Ascending aorta (tissue), 2 donors: ENCODE measurements around the gene SERP2. TPM values are rescaled to one million over a fixed set of nuclear protein-coding genes. Genes with fewer than 3 reads are reported as not detected.

Experiments
- DNase-seq, 2 donors: peaks; one replicate each; pipeline ENCODE4 v3.0.0-alpha.2; 2019; ENCODE audit warnings: low spot score in 2 of 2
- H3K27ac ChIP-seq, 2 donors: fragments of 200-600 bp; sonication (generic); one replicate each; pipeline ENCODE4 v1.5.1; 2016 to 2017; ENCODE audit warnings: mild to moderate bottlenecking in 1 of 2
- H3K27me3 ChIP-seq: fragments of 200-600 bp; sonication (generic); one replicate; pipeline ENCODE4 v1.5.1; 2017
- H3K36me3 ChIP-seq, 2 donors: fragments of 200-600 bp; sonication (generic); one replicate each; pipeline ENCODE4 v1.5.1; 2016
- H3K4me1 ChIP-seq, 2 donors: fragments of 200-600 bp; sonication (generic); one replicate each; pipeline ENCODE4 v1.5.1; 2016 to 2017; ENCODE audit warnings: mild to moderate bottlenecking in 1 of 2
- H3K4me3 ChIP-seq, 2 donors: fragments of 200-600 bp; sonication (generic); one replicate each; pipeline ENCODE4 v1.5.1; 2016 to 2017; ENCODE audit warnings: mild to moderate bottlenecking in 1 of 2
- H3K9me3 ChIP-seq, 2 donors: fragments of 200-600 bp; sonication (generic); one replicate each; pipeline ENCODE4 v1.5.1; 2016
- intact Hi-C: fragments of 100-400 bp; cut with DNase I; formaldehyde crosslinking; loops from one replicate; pipeline ENCODE4 v1.15.1; 2023
- total RNA-seq: library from RNA; depleted of rRNA; stranded (reverse); fragments of >200 nt; gene quantifications from one replicate; pipeline ENCODE4 v1.1.0, GENCODE V29; 2016
- TF ChIP-seq, protein P1 (sequence below), 3 experiments: fragments of 200-600 bp in 2 of 3; fragments of 450-650 bp in 1 of 3; sonication (generic) in 2 of 3; IDR thresholded peaks; one replicate each; pipeline ENCODE4 v1.5.1; 2016 to 2019; ENCODE audit warnings: antibody characterized with exemption in 3 of 3, mild to moderate bottlenecking in 1 of 3, moderate library complexity in 1 of 3

SERP2 gene
- total RNA-seq, 1 donor from 2014 or later, result 0.85 TPM

DNA sequence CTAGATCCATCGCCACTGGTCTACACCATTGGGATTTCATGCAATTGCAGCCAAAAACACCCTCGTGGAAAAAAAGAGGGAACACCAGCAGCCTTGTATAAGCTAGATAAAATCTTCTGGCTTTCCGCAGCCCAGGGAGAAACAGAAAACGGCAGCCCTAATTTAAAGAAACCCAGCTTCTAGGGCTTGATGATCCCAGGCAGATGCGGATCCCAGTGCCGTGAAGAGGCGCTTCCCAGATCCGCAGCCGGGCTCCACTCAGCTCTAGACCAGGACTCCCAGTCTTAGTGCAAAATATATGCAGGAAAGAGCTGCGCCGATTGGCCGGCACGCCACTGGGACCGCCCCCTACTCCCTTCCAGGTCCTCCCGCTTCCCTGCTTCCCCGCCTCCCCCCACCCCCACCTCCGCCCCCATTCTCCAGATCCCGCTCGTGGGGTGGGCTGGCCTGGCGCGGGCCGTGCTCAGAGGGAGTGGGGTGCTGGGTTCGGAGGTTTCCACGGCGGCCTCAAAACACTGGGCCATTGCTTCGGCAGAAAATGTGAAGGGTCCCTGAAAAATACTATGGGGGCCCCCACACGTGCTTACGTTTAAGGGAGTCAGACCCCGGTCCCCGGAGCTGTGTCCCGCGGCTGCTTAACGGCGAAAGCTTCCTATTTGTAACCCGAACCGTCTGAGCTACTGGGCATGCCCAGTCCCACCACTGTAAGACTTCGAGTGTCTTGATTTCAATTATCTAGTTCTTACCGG, 63.1 kb downstream of the SERP2 start:
- H3K27ac ChIP-seq, result peak overlapping the region; percentile 83 to 92
- H3K4me3 ChIP-seq, result peak overlapping the region; percentile 67 to 80
- no peaks in the 10 kb centered on the region for H3K9me3 ChIP-seq
- no peaks in the 10 kb centered on the region for H3K27me3 ChIP-seq
- DNase-seq, result peak; percentile 78 to 96
- intact Hi-C loops, result loop anchor here (1.0 to 10.0 kb wide), 7 partner anchors 134 to 528 kb away; no protein-coding TSS in a partner anchor
- peaks cover 3 to 22% of the 10 kb centered on the region in 2 donors for H3K36me3 ChIP-seq
- TF ChIP-seq, protein P1, sequence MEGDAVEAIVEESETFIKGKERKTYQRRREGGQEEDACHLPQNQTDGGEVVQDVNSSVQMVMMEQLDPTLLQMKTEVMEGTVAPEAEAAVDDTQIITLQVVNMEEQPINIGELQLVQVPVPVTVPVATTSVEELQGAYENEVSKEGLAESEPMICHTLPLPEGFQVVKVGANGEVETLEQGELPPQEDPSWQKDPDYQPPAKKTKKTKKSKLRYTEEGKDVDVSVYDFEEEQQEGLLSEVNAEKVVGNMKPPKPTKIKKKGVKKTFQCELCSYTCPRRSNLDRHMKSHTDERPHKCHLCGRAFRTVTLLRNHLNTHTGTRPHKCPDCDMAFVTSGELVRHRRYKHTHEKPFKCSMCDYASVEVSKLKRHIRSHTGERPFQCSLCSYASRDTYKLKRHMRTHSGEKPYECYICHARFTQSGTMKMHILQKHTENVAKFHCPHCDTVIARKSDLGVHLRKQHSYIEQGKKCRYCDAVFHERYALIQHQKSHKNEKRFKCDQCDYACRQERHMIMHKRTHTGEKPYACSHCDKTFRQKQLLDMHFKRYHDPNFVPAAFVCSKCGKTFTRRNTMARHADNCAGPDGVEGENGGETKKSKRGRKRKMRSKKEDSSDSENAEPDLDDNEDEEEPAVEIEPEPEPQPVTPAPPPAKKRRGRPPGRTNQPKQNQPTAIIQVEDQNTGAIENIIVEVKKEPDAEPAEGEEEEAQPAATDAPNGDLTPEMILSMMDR (IDR thresholded peaks at IDR 0.05), result no peak
- peaks cover 0 to 16% of the 10 kb centered on the region in 2 donors for H3K4me1 ChIP-seq

DNA sequence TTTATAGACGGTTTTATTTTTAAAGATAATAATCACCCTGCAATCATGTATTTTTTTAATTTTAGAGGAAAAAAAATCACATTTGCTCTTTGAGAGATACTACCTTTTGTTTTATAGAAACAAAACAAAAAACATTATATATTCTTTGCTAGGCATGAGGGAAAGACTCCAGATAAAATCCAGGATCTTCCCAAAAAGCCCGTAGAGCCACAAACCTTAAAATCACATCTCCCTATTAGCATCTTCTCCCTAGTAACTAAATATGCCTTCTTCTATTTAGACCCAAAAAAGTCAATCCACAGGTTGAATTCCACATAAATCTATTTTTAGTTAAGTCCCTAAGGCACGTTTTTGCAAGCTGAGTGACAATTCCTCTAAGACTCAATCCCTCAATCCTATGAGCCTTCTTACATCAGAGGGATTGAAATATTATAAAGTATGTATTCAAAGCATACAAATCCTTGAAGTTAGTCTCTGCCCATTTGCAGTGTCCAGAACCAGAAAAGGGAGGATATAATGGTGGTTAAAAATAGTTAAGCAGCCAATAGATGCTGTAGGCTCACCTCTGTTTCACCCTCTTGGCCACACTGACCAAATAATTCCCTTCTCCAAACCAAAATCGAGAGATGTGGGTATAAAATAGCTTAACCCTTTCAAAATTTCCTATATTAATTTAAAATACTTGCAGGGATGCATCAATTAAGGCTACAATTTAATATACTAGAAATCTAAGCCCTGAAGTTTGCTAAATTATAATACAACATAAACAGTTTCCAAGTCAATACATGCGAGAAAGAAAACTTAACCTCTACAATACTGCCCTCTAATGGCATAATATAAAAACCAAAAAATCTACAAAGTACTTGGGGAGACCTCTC, 64.0 kb downstream of the SERP2 start:
- peaks cover 3 to 22% of the 10 kb centered on the region in 2 donors for H3K36me3 ChIP-seq
- peaks cover 0 to 16% of the 10 kb centered on the region in 2 donors for H3K4me1 ChIP-seq
- no peak for DNase-seq
- H3K4me3 ChIP-seq, result peak overlapping the region; percentile 67 to 80
- no peaks in the 10 kb centered on the region for H3K27me3 ChIP-seq
- peak overlapping the region; percentile 83 to 92 for H3K27ac ChIP-seq
- TF ChIP-seq, protein P1 (IDR thresholded peaks at IDR 0.05), result peak in 2 of 3 experiments; percentile 41 to 57
- no peaks in the 10 kb centered on the region for H3K9me3 ChIP-seq
- intact Hi-C loops, result loop anchor here (1.0 to 10.0 kb wide), 5 partner anchors 135 to 529 kb away; no protein-coding TSS in a partner anchor

DNA sequence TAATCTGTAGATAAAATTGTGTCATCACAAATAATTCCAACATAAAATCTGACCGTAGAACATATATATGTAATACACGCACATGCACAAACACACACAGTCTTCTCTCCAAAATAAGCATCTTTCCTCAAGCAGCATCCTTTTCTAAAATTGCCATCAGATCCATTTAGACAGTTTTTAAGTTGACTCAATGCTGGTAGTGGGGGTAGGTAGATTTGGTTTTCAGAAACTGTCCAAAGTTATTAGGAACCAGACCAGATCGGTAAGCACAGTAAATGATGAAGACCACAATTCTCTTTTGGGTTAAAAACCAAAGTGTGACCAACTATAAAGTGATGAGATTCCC, 64.6 kb downstream of the SERP2 start:
- H3K4me1 ChIP-seq, result peaks cover 0 to 11% of the 10 kb centered on the region in 2 donors

DNA sequence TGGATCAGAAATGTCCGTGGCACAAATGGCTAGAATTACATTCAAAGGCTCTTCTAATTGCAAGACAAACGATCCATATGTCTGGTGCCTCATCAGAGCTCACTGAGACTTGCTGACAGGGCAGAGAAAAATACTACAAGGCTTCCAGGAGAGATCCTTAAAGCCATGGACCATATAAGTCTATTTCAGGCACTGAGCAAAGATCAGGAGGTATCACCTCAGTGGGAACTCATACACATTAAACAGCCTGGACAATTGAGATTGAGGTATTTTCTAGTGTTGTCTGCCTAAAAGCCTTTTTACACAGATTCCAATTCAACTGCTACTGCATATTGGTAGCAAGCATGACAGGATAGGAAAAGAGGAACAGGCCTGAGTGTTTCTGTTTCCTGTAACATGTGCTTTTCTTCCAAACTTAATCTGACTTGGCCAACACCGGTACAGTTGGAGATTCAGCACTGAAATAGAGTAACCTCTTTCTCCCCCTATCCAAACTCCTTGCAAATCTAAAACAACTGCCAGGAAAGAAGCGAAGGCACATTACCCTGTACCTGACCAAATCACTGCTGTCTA, 65.9 kb downstream of the SERP2 start:
- no peaks in the 10 kb centered on the region for H3K9me3 ChIP-seq
- intact Hi-C loops, result loop anchor here (5.0 to 10.0 kb wide), 3 partner anchors 137 to 372 kb away; no protein-coding TSS in a partner anchor
- TF ChIP-seq, protein P1 (IDR thresholded peaks at IDR 0.05), result no peak
- H3K36me3 ChIP-seq, result peaks cover under 1 to 3% of the 10 kb centered on the region in 2 donors
- no peak overlapping the region for H3K4me3 ChIP-seq
- no peak for DNase-seq
- H3K27ac ChIP-seq, result no peak overlapping the region
- H3K27me3 ChIP-seq, result no peaks in the 10 kb centered on the region
- peaks cover 0 to 5% of the 10 kb centered on the region in 2 donors for H3K4me1 ChIP-seq

More for the DNA sequence above, 64.6 kb downstream of the SERP2 start:
- H3K4me3 ChIP-seq, result no peak overlapping the region
- H3K9me3 ChIP-seq, result no peaks in the 10 kb centered on the region
- TF ChIP-seq, protein P1 (IDR thresholded peaks at IDR 0.05), result peak in 2 of 3 experiments; percentile 1 to 50
- H3K27ac ChIP-seq, result no peak overlapping the region
- H3K27me3 ChIP-seq, result no peaks in the 10 kb centered on the region
- DNase-seq, result no peak
- H3K36me3 ChIP-seq, result peaks cover 3 to 17% of the 10 kb centered on the region in 2 donors
- intact Hi-C loops, result loop anchor here (5.0 to 10.0 kb wide), 3 partner anchors 136 to 371 kb away; no protein-coding TSS in a partner anchor

DNA sequence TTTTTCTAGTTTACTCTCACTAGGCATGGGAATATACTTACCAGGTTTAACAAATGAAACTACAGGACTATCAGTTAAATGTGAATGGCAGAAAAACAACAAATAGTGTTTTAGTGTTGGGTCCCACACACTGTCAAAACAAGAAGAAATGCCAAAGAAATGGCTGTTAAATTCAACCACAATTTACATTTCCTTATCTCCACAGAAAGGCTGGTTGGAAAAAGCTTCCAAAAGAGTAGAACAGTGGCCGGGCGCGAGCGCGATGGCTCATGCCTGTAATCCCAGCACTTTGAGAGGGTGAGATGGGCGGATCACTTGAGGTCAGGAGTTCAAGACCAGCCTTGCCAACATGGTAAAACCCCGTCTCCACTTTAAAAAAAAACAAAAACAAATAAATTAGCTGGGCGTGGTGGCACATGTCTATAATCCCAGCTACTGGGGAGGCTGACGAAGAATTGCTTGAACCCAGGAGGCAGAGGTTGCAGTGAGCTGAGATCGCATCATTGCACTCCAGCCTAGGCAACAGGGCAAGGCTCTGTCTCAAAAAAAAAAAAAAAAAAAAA, 66.5 kb downstream of the SERP2 start:
- DNase-seq, result no peak
- H3K4me3 ChIP-seq, result no peak overlapping the region
- no peak overlapping the region for H3K27ac ChIP-seq
- H3K36me3 ChIP-seq, result no peaks in the 10 kb centered on the region
- no peaks in the 10 kb centered on the region for H3K27me3 ChIP-seq
- TF ChIP-seq, protein P1 (IDR thresholded peaks at IDR 0.05), result no peak
- intact Hi-C loops, result no loop called here
- no peaks in the 10 kb centered on the region for H3K9me3 ChIP-seq
- H3K4me1 ChIP-seq, result peaks cover 0 to 5% of the 10 kb centered on the region in 2 donors
